Esophagus squamous epithelium (tissue), 4 donors: Measurements from ENCODE around the gene BRD3.

Experiments
- CTCF ChIP-seq, 6 experiments: fragments of 450-650 bp in 4 of 6; fragments of 200-600 bp in 2 of 6; sonication (generic) in 2 of 6; IDR thresholded peaks; one replicate each; pipeline ENCODE4 v1.5.1; 2016 to 2019; ENCODE audit warnings: antibody characterized with exemption in 6 of 6, mild to moderate bottlenecking in 4 of 6, moderate library complexity in 4 of 6
- POLR2A ChIP-seq, 4 donors: fragments of 450-650 bp; IDR thresholded peaks; one replicate each; pipeline ENCODE4 v1.6.1; 2017; ENCODE audit warnings: antibody characterized with exemption in 4 of 4, mild to moderate bottlenecking in 4 of 4, moderate library complexity in 3 of 4

DNA sequence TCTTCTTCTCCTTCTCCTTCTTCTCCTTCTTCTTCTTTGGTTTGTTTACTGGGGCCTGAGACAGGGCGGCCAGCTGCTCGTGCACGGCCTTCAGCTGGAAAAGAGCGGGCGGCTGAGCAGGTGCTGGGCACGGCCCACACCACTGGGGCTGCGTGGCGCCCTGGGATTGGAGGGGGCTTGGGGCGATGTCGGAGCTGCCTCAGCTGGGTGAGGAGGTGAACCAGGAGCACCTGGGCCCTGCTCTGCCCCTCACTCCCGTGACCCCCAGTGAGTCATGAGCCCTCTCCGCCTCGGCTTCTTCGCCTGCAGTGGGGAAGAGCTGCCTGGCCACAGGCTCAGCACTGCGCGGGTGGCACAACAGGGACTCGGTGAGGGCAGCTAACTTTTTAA lies 27.7 kb downstream of the BRD3 start:
- TF ChIP-seq POLR2A (IDR thresholded peaks at IDR 0.05) (no peak), CTCF (IDR thresholded peaks at IDR 0.05) (no peak)
